Mesenchymal stem cell (in vitro differentiated cells and primary cell): ENCODE measurements around the gene PSPH.
"Not testable (repeated sequence)": the region's sequence is repeated elsewhere in the genome, so short reads cannot be mapped to it uniquely, and the experiment has no call there.

Source experiments
- DNase-seq: peaks from one replicate; pipeline ENCODE4 v3.0.0-alpha.2; 2013
- H2AFZ ChIP-seq: one replicate; pipeline ENCODE4 v1.6.1; 2013; ENCODE audit warnings: low read depth, mild to moderate bottlenecking, control low read depth, inconsistent platforms, low read length, moderate library complexity
- H2AK5ac ChIP-seq: 2 replicates; pipeline ENCODE4 v1.6.1; 2013; ENCODE audit warnings: low read length, moderate library complexity, mild to moderate bottlenecking, inconsistent platforms; ENCODE audit not compliant: severe bottlenecking
- H2BK120ac ChIP-seq: one replicate; pipeline ENCODE4 v1.6.1; 2013; ENCODE audit warnings: low read depth, mild to moderate bottlenecking, inconsistent platforms, low read length, moderate library complexity
- H2BK12ac ChIP-seq, 2 experiments: one replicate each; pipeline ENCODE4 v1.6.1; 2013; ENCODE audit warnings: inconsistent platforms in 2 of 2, low read length in 2 of 2, mild to moderate bottlenecking in 2 of 2, moderate library complexity in 2 of 2, control low read depth in 1 of 2
- H2BK15ac ChIP-seq: one replicate; pipeline ENCODE4 v1.6.1; 2013; ENCODE audit warnings: mild to moderate bottlenecking, low read depth, inconsistent platforms; ENCODE audit not compliant: poor library complexity, severe bottlenecking
- H2BK5ac ChIP-seq: 2 replicates; pipeline ENCODE4 v1.6.1; 2013; ENCODE audit warnings: low read depth, mild to moderate bottlenecking, low read length, control low read depth, inconsistent platforms; ENCODE audit not compliant: poor library complexity, severe bottlenecking
- H3K14ac ChIP-seq, 2 experiments: one replicate each; pipeline ENCODE4 v1.6.1; 2013; ENCODE audit warnings: inconsistent platforms in 2 of 2, low read length in 2 of 2, control low read depth in 1 of 2, mild to moderate bottlenecking in 1 of 2, moderate library complexity in 1 of 2
- H3K18ac ChIP-seq, 2 experiments: one replicate each; pipeline ENCODE4 v1.6.1; 2013; ENCODE audit warnings: inconsistent platforms in 2 of 2, low read length in 2 of 2, control low read depth in 1 of 2, low read depth in 1 of 2, mild to moderate bottlenecking in 1 of 2
- H3K23ac ChIP-seq, 2 experiments: one replicate each; pipeline ENCODE4 v1.6.1; 2013; ENCODE audit warnings: inconsistent platforms in 2 of 2, low read length in 2 of 2, mild to moderate bottlenecking in 2 of 2, moderate library complexity in 2 of 2, control low read depth in 1 of 2
- H3K27ac ChIP-seq: 2 replicates; pipeline ENCODE4 v1.5.1; 2013; ENCODE audit warnings: mild to moderate bottlenecking, moderate library complexity, low read length, control low read depth, inconsistent platforms; ENCODE audit not compliant: poor library complexity, severe bottlenecking
- H3K27me3 ChIP-seq, 2 experiments: 2 replicates each; pipeline versions ENCODE4 v1.6.1 to v1.7.0; 2013; ENCODE audit warnings: low read length in 2 of 2, mild to moderate bottlenecking in 2 of 2, moderate library complexity in 2 of 2, control low read depth in 1 of 2, inconsistent platforms in 1 of 2; ENCODE audit not compliant: control insufficient read depth in 1 of 2, insufficient read depth in 1 of 2
- H3K36me3 ChIP-seq, 2 experiments: 2 replicates each; pipeline versions ENCODE4 v1.6.1 to v1.7.0; 2013; ENCODE audit warnings: low read length in 2 of 2, control low read depth in 1 of 2, inconsistent platforms in 1 of 2, low read depth in 1 of 2, mild to moderate bottlenecking in 1 of 2; ENCODE audit not compliant: insufficient read depth in 2 of 2, control insufficient read depth in 1 of 2
- H3K4ac ChIP-seq, 2 experiments: one replicate each; pipeline ENCODE4 v1.6.1; 2013; ENCODE audit warnings: inconsistent platforms in 2 of 2, low read length in 2 of 2, mild to moderate bottlenecking in 2 of 2, moderate library complexity in 2 of 2, control low read depth in 1 of 2, low read depth in 1 of 2
- H3K4me1 ChIP-seq: 2 replicates; pipeline ENCODE4 v1.6.1; 2013; ENCODE audit warnings: low read depth, low read length, control low read depth; ENCODE audit not compliant: control insufficient read depth, insufficient read depth
- H3K4me2 ChIP-seq: 2 replicates; pipeline ENCODE4 v1.6.1; 2013; ENCODE audit warnings: low read length, mild to moderate bottlenecking, inconsistent platforms; ENCODE audit not compliant: poor library complexity, severe bottlenecking
- H3K4me3 ChIP-seq, 2 experiments: 2 replicates each; pipeline versions ENCODE4 v1.5.1 to v1.7.0; 2013; ENCODE audit warnings: low read length in 2 of 2, mild to moderate bottlenecking in 2 of 2, control low read depth in 1 of 2, low read depth in 1 of 2; ENCODE audit not compliant: insufficient read depth in 1 of 2
- H3K79me1 ChIP-seq: replicated peaks from 2 replicates; pipeline ENCODE4 v1.6.1; 2013; ENCODE audit warnings: mild to moderate bottlenecking, control low read depth, low read length, inconsistent platforms; ENCODE audit not compliant: poor library complexity, severe bottlenecking
- H3K9ac ChIP-seq: 2 replicates; pipeline ENCODE4 v1.7.0; 2013; ENCODE audit warnings: mild to moderate bottlenecking, low read length, moderate library complexity
- H3K9me3 ChIP-seq: 2 replicates; pipeline ENCODE4 v1.7.0; 2013; ENCODE audit warnings: mild to moderate bottlenecking, low read length; ENCODE audit not compliant: control insufficient read depth
- H4K8ac ChIP-seq: one replicate; pipeline ENCODE4 v1.6.1; 2013; ENCODE audit warnings: inconsistent platforms, mild to moderate bottlenecking, low read length, moderate library complexity
- H4K91ac ChIP-seq: one replicate; pipeline ENCODE4 v1.6.1; 2013; ENCODE audit warnings: mild to moderate bottlenecking, low read length, inconsistent platforms
- WGBS: methylation state at CpG from one replicate; pipeline ENCODE4 v1.1.7; 2013; ENCODE audit warnings: mixed read lengths; 5-methylcytosine and 5-hydroxymethylcytosine counted together

PSPH gene

DNA sequence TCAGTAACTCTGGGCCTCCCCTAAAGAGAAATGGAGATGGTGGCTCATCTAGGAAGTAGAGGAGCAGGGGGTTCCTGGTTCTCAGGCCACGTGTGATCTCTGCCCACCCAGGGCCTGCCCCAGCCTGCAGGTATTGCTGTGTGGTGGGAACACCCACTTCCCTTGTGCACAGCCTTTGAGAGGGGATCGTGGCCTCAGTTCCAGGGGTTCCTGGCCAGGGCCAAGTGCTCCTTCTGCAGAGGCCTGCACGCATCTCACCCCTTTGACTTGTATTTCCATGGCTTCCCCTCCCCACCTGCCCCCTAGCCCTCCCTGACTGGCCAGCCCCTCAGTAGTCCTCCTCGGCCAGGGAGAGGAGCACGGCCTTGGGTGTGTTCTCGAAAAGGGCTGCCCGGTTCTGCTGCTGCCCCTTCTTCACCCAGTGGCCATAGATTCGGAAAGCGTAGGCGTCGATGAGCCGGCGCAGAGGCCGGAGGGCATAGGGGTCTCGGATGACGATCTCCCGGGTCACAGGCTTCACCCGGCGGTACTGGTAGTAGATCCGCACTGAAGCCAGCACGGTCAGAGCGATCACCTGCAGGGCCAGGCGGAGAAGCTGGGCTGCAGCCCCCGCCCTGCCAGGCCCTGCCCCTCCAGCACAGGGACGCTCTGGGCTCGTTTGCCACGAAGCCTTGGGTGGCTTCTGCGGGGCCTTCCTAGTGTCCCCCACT, 29.6 kb upstream of the PSPH start:
- H3K14ac ChIP-seq, H3K4me3 ChIP-seq, H3K4me1 ChIP-seq, H2BK15ac ChIP-seq, H3K9me3 ChIP-seq, H4K91ac ChIP-seq, H3K27me3 ChIP-seq, H3K27ac ChIP-seq, H2AFZ ChIP-seq, H2BK12ac ChIP-seq, H3K4ac ChIP-seq, DNase-seq, H3K4me2 ChIP-seq, H2BK120ac ChIP-seq, H3K9ac ChIP-seq, H2BK5ac ChIP-seq, H4K8ac ChIP-seq, H3K18ac ChIP-seq, H2AK5ac ChIP-seq, H3K79me1 ChIP-seq, H3K23ac ChIP-seq: not testable (repeated sequence)
- peaks cover 65 to 74% of the 10 kb centered on the region in 2 experiments for H3K36me3 ChIP-seq
- whole genome bisulfite sequencing: 97% methylated on average over 24 of the region's 28 CpGs

GRCh38 chr7:56079450-56080185, 28.4 kb upstream of the PSPH start:
- WGBS: 85% methylated on average over 10 of the region's 12 CpGs
- H3K27ac ChIP-seq: no peak overlapping the region
- H3K4me1 ChIP-seq: no peaks in the 10 kb centered on the region

DNA sequence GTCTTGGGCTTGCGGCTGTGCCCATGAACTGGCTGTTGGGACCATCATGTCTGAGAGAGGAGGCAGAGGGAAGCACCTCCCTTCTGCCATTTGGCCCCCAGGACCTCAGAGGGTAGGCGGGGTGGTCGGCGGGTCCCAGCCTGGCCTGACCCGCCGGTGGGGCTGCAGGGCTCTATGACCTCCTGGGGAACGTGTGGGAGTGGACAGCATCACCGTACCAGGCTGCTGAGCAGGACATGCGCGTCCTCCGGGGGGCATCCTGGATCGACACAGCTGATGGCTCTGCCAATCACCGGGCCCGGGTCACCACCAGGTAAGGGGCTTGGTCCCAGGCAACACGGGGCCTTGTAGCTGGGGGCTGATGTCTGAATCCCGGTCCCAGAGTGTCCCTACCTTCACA, 27.0 kb upstream of the PSPH start:
- Histone ChIP-seq H3K4me3 (no peak overlapping the region), H2BK120ac (no peak overlapping the region), H2BK12ac (no peak overlapping the region), H2AFZ (no peak overlapping the region), H2AK5ac (no peak overlapping the region), H3K4ac (no peak overlapping the region), H3K4me2 (no peak overlapping the region), H3K9ac (no peak overlapping the region), H3K79me1 (peaks cover 4% of the 10 kb centered on the region), H3K14ac (no peak overlapping the region), H4K8ac (no peak overlapping the region), H3K27ac (no peak overlapping the region), H3K9me3 (no peaks in the 10 kb centered on the region), H3K23ac (no peak overlapping the region), H2BK5ac (no peak overlapping the region), H4K91ac (no peak overlapping the region), H3K36me3 (peaks cover 68 to 69% of the 10 kb centered on the region in 2 experiments), H3K4me1 (peaks cover 2% of the 10 kb centered on the region), H2BK15ac (no peak overlapping the region), H3K18ac (no peak overlapping the region), H3K27me3 (no peaks in the 10 kb centered on the region)
- WGBS: 97% methylated on average over 16 of the region's 16 CpGs
- no peak for DNase-seq

More at GRCh38 chr7:56079450-56080185, 28.4 kb upstream of the PSPH start:
- Histone ChIP-seq H2AK5ac (no peak overlapping the region), H4K8ac (no peak overlapping the region), H3K4me2 (no peak overlapping the region), H3K4me3 (no peak overlapping the region), H3K27me3 (no peaks in the 10 kb centered on the region), H2BK12ac (no peak overlapping the region), H2BK5ac (no peak overlapping the region), H3K23ac (no peak overlapping the region), H2BK120ac (no peak overlapping the region), H3K9ac (peak overlapping the region; percentile 63), H3K14ac (no peak overlapping the region), H2AFZ (no peak overlapping the region), H2BK15ac (no peak overlapping the region), H3K79me1 (peaks cover 4% of the 10 kb centered on the region), H4K91ac (peak overlapping the region; percentile 22), H3K9me3 (no peaks in the 10 kb centered on the region), H3K36me3 (peaks cover 65 to 70% of the 10 kb centered on the region in 2 experiments), H3K18ac (no peak overlapping the region), H3K4ac (no peak overlapping the region)
- no peak for DNase-seq

- Histone ChIP-seq H2BK120ac (no peak overlapping the region), H2BK15ac (no peak overlapping the region), H3K18ac (no peak overlapping the region), H2AFZ (no peak overlapping the region), H3K79me1 (peaks cover 9% of the 10 kb centered on the region), H3K4me1 (peaks cover 2% of the 10 kb centered on the region), H3K27me3 (no peaks in the 10 kb centered on the region), H4K8ac (no peak overlapping the region), H3K4me2 (no peak overlapping the region), H2BK5ac (no peak overlapping the region), H3K23ac (no peak overlapping the region), H3K9ac (no peak overlapping the region), H3K36me3 (peaks cover 72 to 73% of the 10 kb centered on the region in 2 experiments), H2BK12ac (no peak overlapping the region), H3K27ac (no peak overlapping the region), H3K4me3 (no peak overlapping the region), H4K91ac (no peak overlapping the region), H3K14ac (no peak overlapping the region), H3K4ac (no peak overlapping the region), H2AK5ac (no peak overlapping the region), H3K9me3 (no peaks in the 10 kb centered on the region)
- DNase-seq: no peak
- 100% methylated on average over 2 of the region's 3 CpGs for WGBS
Measured at GRCh38 chr7:56077681-56078080, 26.4 kb upstream of the PSPH start.
